HepG2 (cell line): ENCODE data around the gene RTEL1. TPM values are rescaled to one million over a fixed set of nuclear protein-coding genes. Genes with fewer than 3 reads are reported as not detected.

ENCODE experiments used
- ATAC-seq: fragments of 200-7000 bp; cut with Tn5 transposase; 3 replicates; pipeline ENCODE4 v1.9.1; 2020; ENCODE audit warnings: mild to moderate bottlenecking, moderate library complexity
- BruUV-seq: library from RNA; stranded (reverse); fragments of 400-500 nt; replicated peaks from 2 replicates; lab custom pipeline; 2021; lab: Mats Ljungman, UMichigan
- CTCF ChIA-PET: fragments of 300-600 bp; formaldehyde crosslinking; extraction: SDS; loops from one replicate; lab custom pipeline; 2021; ENCODE audit warnings: low total read pairs, inconsistent platforms, low intra/inter-chr PET ratio; lab: Yijun Ruan, JAX
- POLR2A ChIA-PET: fragments of 350-600 bp; sonication (Branson Sonifier 250); formaldehyde crosslinking; loops from one replicate; lab custom pipeline; 2020; ENCODE audit warnings: antibody characterized with exemption, inconsistent platforms; lab: Yijun Ruan, JAX
- DNase-seq: peaks from one replicate; pipeline ENCODE4 v3.0.0-alpha.2; 2015; ENCODE audit warnings: low spot score
- FAIRE-seq: peaks from 3 replicates; lab custom pipeline; 2011; peaks lifted over from hg19 to GRCh38; lab: Jason Lieb, UNC
- H2AFZ ChIP-seq: one replicate; pipeline ENCODE4 v1.6.1; 2011; ENCODE audit warnings: low read length, inconsistent platforms
- H3K27ac ChIP-seq: fragments of 300-600 bp; 3 replicates; pipeline ENCODE4 v1.8.0; 2011; ENCODE audit warnings: mixed run types, mild to moderate bottlenecking, mixed read lengths, low read length, inconsistent platforms; ENCODE audit not compliant: insufficient read depth; ENCODE audit errors: extremely low read length
- H3K27me3 ChIP-seq, 2 experiments: fragments of 200-600 bp in 1 of 2; 2 replicates in 1 of 2; 3 replicates in 1 of 2; pipeline versions ENCODE4 v1.6.0 to v1.8.0; 2011; ENCODE audit warnings: low read length in 2 of 2, mild to moderate bottlenecking in 2 of 2, moderate library complexity in 2 of 2, inconsistent platforms in 1 of 2; ENCODE audit not compliant: insufficient read depth in 2 of 2, control insufficient read depth in 1 of 2
- H3K36me3 ChIP-seq, 2 experiments: fragments of 200-600 bp in 1 of 2; replicated peaks in 1 of 2; 2 replicates in 1 of 2; 3 replicates in 1 of 2; pipeline versions ENCODE4 v1.5.1 to v1.8.0; 2011; ENCODE audit warnings: low read length in 2 of 2, inconsistent platforms in 1 of 2; ENCODE audit not compliant: insufficient read depth in 2 of 2, control insufficient read depth in 1 of 2
- H3K4me1 ChIP-seq: 2 replicates; pipeline ENCODE4 v1.5.1; 2012; ENCODE audit warnings: low read length, inconsistent platforms; ENCODE audit not compliant: insufficient read depth
- H3K4me2 ChIP-seq: 2 replicates; pipeline ENCODE4 v1.6.0; 2011; ENCODE audit warnings: low read depth, low read length, inconsistent platforms
- H3K4me3 ChIP-seq, 3 experiments: fragments of 200-600 bp in 1 of 3; sonication (generic), shearing (Covaris generic) in 1 of 3; replicated peaks in 1 of 3; 2 replicates each; pipeline ENCODE4 v1.5.1; 2011 to 2016; ENCODE audit warnings: low read length in 3 of 3, inconsistent platforms in 2 of 3, low read depth in 2 of 3, mild to moderate bottlenecking in 2 of 3, control low read depth in 1 of 3, mixed read lengths in 1 of 3; ENCODE audit not compliant: insufficient read depth in 1 of 3
- H3K79me2 ChIP-seq: one replicate; pipeline ENCODE4 v1.6.1; 2011; ENCODE audit warnings: low read length, inconsistent platforms; ENCODE audit not compliant: insufficient read depth
- H3K9ac ChIP-seq: 2 replicates; pipeline ENCODE4 v1.6.0; 2011; ENCODE audit warnings: mild to moderate bottlenecking, low read depth, low read length, inconsistent platforms; ENCODE audit not compliant: insufficient read depth
- H3K9me3 ChIP-seq: 2 replicates; pipeline ENCODE4 v1.5.1; 2012; ENCODE audit warnings: mild to moderate bottlenecking, low read length
- H4K20me1 ChIP-seq: 2 replicates; pipeline ENCODE4 v1.6.0; 2011; ENCODE audit warnings: inconsistent platforms, mild to moderate bottlenecking, low read length, moderate library complexity; ENCODE audit not compliant: insufficient read depth
- HCFC1 ChIP-seq: fragments of 150-350 bp; IDR thresholded peaks from 2 replicates; pipeline ENCODE4 v1.6.1; 2014; ENCODE audit warnings: low read depth, low read length
- KLF9 ChIP-seq: IDR thresholded peaks from 2 replicates; pipeline ENCODE4 v1.6.1; 2016; ENCODE audit warnings: low read depth
- RFX5 ChIP-seq: IDR thresholded peaks from 2 replicates; pipeline ENCODE4 v1.6.1; 2011; ENCODE audit warnings: low read depth, low read length, improper control_type of control experiment
- SIN3A ChIP-seq: IDR thresholded peaks from 2 replicates; pipeline ENCODE4 v1.6.1; 2011; ENCODE audit warnings: low read depth, mild to moderate bottlenecking, control low read depth, low read length, borderline replicate concordance
- SIN3B ChIP-seq: fragments of 150-350 bp; IDR thresholded peaks from 2 replicates; pipeline ENCODE4 v1.6.1; 2014; ENCODE audit warnings: low read length
- TAF1 ChIP-seq: sonication (generic); formaldehyde crosslinking; IDR thresholded peaks from 2 replicates; pipeline ENCODE4 v1.4.0; 2020; ENCODE audit warnings: missing genetic modification reagents
- ZNF335 ChIP-seq: sonication (generic); formaldehyde crosslinking; IDR thresholded peaks from 2 replicates; pipeline ENCODE4 v1.4.0; 2020; ENCODE audit warnings: missing genetic modification reagents
- ZNF776 ChIP-seq: sonication (generic); formaldehyde crosslinking; IDR thresholded peaks from 2 replicates; pipeline ENCODE4 v1.4.0; 2020; ENCODE audit warnings: mild to moderate bottlenecking, missing genetic modification reagents
- ZNF891 ChIP-seq: sonication (generic); formaldehyde crosslinking; IDR thresholded peaks from 2 replicates; pipeline ENCODE4 v1.5.0; 2020; ENCODE audit warnings: mild to moderate bottlenecking, missing genetic modification reagents
- ZSCAN30 ChIP-seq: sonication (generic); formaldehyde crosslinking; IDR thresholded peaks from 2 replicates; pipeline ENCODE4 v1.5.0; 2020; ENCODE audit warnings: mild to moderate bottlenecking, missing genetic modification reagents
- ZZZ3 ChIP-seq: sonication (generic); formaldehyde crosslinking; IDR thresholded peaks from 2 replicates; pipeline ENCODE4 v1.4.0; 2020; ENCODE audit warnings: missing genetic modification reagents, mild to moderate bottlenecking, borderline replicate concordance
- WGBS: methylation state at CpG from one replicate; pipeline ENCODE4 v1.1.6; 2017; ENCODE audit warnings: low lambda C conversion rate; 5-methylcytosine and 5-hydroxymethylcytosine counted together
- in situ Hi-C: cut with HindIII; loops from 2 replicates; pipeline ENCODE4 v1.10.0; 2017; ENCODE audit warnings: low pct_unique_long_range_greater_than_20kb; ENCODE audit not compliant: extremely low pct_ligation_motif_present
- intact Hi-C: fragments of 100-400 bp; cut with micrococcal nuclease; formaldehyde crosslinking; loops from one replicate; pipeline ENCODE4 v1.10.0; 2022; ENCODE audit not compliant: unreplicated experiment
- polyA plus RNA-seq, 8 experiments: library from polyadenylated mRNA; depleted of rRNA in 3 of 8; stranded (reverse) in 7 of 8; unstranded in 1 of 8; fragments of >200 nt; fragmentation: Illumina TruSeq in 4 of 8; extraction: Trizol in 4 of 8; gene quantifications; 2 replicates each; pipeline versions ENCODE4 v1.2.1 to v1.2.3, GENCODE V29; 2011 to 2016; ENCODE audit warnings: low read depth in 4 of 8, missing spikeins in 1 of 8, mixed read lengths in 1 of 8; ENCODE audit not compliant: insufficient read depth in 1 of 8
- total RNA-seq, 5 experiments: library from RNA; depleted of rRNA; stranded (reverse); fragments of >200 nt; fragmentation: Illumina TruSeq; extraction: Trizol; gene quantifications; 2 replicates each; pipeline ENCODE4 v1.2.3, GENCODE V29; 2016; ENCODE audit warnings: low read depth in 1 of 5
- TF ChIP-seq, protein P1 (sequence below): IDR thresholded peaks from 2 replicates; pipeline ENCODE4 v1.6.1; 2018; ENCODE audit warnings: missing genetic modification reagents
- TF ChIP-seq, protein P2 (sequence below): sonication (generic); formaldehyde crosslinking; IDR thresholded peaks from 2 replicates; pipeline ENCODE4 v1.4.0; 2020; ENCODE audit warnings: mild to moderate bottlenecking, missing genetic modification reagents
- TF ChIP-seq, protein P3 (sequence below): sonication (generic); formaldehyde crosslinking; IDR thresholded peaks from 2 replicates; pipeline ENCODE4 v1.8.1; 2023; ENCODE audit warnings: mild to moderate bottlenecking, inconsistent platforms, moderate library complexity, missing genetic modification reagents, borderline replicate concordance

RTEL1 gene
- total and polyA plus RNA-seq, 2 of the 13 experiments (the other 11 are each of a cell fraction or from before 2014, with no cell fraction given): 21.8 to 36.4 TPM

DNA sequence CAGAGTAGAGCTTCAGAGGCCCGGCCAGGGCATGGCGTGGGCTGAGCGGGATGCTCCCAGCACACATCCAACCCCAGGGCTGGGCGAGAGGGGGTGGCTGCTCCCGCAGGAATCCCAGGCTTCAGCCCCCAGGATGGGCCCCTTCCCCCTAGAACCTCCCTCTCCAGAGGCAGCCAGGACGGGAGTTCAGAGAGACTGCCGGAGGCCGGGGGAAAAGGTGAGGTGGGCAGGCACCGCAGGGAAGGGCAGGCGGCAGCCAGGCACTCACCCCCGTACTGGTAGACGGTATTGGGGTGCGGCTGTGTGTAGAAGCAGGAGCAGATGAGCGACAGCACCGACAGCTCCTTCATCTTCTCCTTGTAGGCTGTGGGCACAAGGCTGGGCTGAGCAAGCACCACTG lies 14.2 kb upstream of the RTEL1 start:
- Histone ChIP-seq H3K4me2 (no peak overlapping the region), H3K9ac (no peak overlapping the region), H3K27me3 (no peaks in the 10 kb centered on the region), H3K9me3 (no peaks in the 10 kb centered on the region), H2AFZ (no peak overlapping the region), H3K4me3 (no peak overlapping the region), H3K27ac (no peak overlapping the region), H3K4me1 (peaks cover 15% of the 10 kb centered on the region), H3K79me2 (no peaks in the 10 kb centered on the region), H3K36me3 (peaks cover 3 to 4% of the 10 kb centered on the region in 2 experiments; a peak in 4 of 5 replicates), H4K20me1 (no peaks in the 10 kb centered on the region)
- intact Hi-C loops (no loop called here), in situ Hi-C loops (no loop called here)
- peak; percentile 45; the same call in 1 of the 2 replicates for TF ChIP-seq ZNF776 (CRISPR knock-in tag)
- TF ChIP-seq ZNF891 (CRISPR knock-in tag): no peak
- no peak for TF ChIP-seq ZNF335 (CRISPR knock-in tag)
- no peak for DNase-seq
- ChIA-PET POLR2A (interaction anchor here (3.3 kb wide), 1 partner anchor 8 kb away, joined by 58 read pairs; the partner anchor contains the start of gene STMN3), CTCF (no interaction called here)
- no peak for FAIRE-seq
- 95% methylated on average over 15 of the region's 15 CpGs for WGBS
- no TSS peak for BruUV-seq
- no peak for ATAC-seq

DNA sequence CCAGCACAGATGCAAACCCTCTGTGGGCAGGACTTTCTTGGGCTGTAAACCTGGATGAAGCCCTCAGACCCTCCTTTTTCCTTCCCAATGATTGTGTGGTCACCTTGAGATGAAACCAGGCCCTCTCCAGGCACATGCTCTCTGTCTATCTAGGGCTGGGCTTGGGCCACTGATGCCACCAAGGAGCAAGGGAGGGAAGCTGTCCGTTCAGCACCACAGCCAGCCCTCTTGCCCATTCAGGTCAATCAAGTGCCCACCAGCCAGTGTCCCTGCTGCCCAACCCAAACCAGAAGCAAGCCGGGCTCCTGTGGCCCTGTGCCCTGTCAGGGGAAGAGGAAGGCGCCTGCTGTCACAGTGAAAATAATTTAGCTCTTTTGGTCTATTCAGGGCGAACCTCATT lies 12.9 kb upstream of the RTEL1 start:
- Histone ChIP-seq H2AFZ (no peak overlapping the region), H3K36me3 (peaks cover 3 to 4% of the 10 kb centered on the region in 2 experiments; a peak in 4 of 5 replicates), H3K9ac (no peak overlapping the region), H3K4me3 (no peak overlapping the region), H4K20me1 (no peaks in the 10 kb centered on the region), H3K79me2 (no peaks in the 10 kb centered on the region), H3K27ac (no peak overlapping the region), H3K4me1 (peaks cover 15% of the 10 kb centered on the region), H3K27me3 (no peaks in the 10 kb centered on the region), H3K4me2 (no peak overlapping the region), H3K9me3 (no peaks in the 10 kb centered on the region)
- in situ Hi-C loops (no loop called here), intact Hi-C loops (no loop called here)
- no TSS peak for BruUV-seq
- WGBS: 57% methylated on average over 4 of the region's 4 CpGs
- ChIA-PET POLR2A (no interaction called here), CTCF (no interaction called here)
- ATAC-seq: no peak
- DNase-seq: no peak
- FAIRE-seq: no peak
- no peak for TF ChIP-seq ZSCAN30 (CRISPR knock-in tag)
- no peak for TF ChIP-seq KLF9 (CRISPR knock-in tag)
- no peak for TF ChIP-seq TAF1 (CRISPR knock-in tag)
- TF ChIP-seq, protein P1, sequence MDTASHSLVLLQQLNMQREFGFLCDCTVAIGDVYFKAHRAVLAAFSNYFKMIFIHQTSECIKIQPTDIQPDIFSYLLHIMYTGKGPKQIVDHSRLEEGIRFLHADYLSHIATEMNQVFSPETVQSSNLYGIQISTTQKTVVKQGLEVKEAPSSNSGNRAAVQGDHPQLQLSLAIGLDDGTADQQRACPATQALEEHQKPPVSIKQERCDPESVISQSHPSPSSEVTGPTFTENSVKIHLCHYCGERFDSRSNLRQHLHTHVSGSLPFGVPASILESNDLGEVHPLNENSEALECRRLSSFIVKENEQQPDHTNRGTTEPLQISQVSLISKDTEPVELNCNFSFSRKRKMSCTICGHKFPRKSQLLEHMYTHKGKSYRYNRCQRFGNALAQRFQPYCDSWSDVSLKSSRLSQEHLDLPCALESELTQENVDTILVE (CRISPR knock-in tag): no peak
- TF ChIP-seq, protein P2, sequence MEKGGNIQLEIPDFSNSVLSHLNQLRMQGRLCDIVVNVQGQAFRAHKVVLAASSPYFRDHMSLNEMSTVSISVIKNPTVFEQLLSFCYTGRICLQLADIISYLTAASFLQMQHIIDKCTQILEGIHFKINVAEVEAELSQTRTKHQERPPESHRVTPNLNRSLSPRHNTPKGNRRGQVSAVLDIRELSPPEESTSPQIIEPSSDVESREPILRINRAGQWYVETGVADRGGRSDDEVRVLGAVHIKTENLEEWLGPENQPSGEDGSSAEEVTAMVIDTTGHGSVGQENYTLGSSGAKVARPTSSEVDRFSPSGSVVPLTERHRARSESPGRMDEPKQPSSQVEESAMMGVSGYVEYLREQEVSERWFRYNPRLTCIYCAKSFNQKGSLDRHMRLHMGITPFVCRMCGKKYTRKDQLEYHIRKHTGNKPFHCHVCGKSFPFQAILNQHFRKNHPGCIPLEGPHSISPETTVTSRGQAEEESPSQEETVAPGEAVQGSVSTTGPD (CRISPR knock-in tag): no peak
- TF ChIP-seq HCFC1: no peak
- TF ChIP-seq, protein P3, sequence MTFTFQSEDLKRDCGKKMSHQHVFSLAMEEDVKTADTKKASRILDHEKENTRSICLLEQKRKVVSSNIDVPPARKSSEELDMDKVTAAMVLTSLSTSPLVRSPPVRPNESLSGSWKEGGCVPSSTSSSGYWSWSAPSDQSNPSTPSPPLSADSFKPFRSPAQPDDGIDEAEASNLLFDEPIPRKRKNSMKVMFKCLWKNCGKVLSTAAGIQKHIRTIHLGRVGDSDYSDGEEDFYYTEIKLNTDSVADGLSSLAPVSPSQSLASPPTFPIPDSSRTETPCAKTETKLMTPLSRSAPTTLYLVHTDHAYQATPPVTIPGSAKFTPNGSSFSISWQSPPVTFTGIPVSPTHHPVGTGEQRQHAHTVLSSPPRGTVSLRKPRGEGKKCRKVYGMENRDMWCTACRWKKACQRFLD (CRISPR knock-in tag): no peak
- TF ChIP-seq SIN3B: no peak
- no peak for TF ChIP-seq RFX5
- no peak for TF ChIP-seq SIN3A
- no peak for TF ChIP-seq ZZZ3 (CRISPR knock-in tag)
